Measurements from ENCODE around the gene PIGT. TPM values are rescaled to one million over a fixed set of nuclear protein-coding genes. Genes with fewer than 3 reads are reported as not detected.

Gene PIGT
- total and polyA plus RNA-seq, 2 of the 4 experiments (the other 2 are of a cell fraction): 31.2 to 145 TPM

DNA sequence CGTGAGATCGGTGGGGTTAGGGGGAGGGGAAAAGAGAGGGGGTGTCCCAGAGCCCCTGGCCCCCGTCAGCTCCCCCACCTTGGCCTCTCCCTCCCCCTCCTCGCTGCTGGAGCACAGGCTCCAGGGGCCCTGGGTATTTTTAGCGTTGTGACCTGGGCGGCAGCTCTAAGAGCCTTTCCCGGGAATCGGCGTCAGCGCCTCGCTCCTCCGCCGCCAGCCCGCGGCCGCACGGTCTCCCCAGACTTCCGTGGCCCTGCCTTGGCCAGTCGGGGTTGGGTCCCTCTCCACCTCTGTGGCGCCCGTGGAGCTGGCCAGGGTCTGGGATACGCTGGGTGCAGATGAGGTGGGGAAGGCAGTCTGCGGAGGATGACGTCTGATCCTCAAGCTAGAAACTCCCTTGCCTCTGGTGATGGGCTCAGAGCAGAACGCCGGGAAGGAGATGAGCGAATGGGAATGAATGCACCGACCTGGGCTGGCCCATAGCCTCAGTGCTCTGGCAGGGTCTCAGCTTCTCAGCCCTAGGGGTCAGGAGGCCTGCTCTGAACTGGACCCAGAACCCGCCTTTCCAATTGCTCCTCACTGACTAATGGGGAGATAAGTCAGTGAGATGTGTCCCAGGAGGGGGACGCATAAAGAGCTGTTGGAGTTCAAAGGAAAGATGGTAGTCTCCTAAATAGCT lies 8.7 kb upstream of the PIGT start (continued):
- TF ChIP-seq RCOR1 (IDR thresholded peaks at IDR 0.05; ENCODE audit: insufficient replicate concordance, low read length): no peak

DNA sequence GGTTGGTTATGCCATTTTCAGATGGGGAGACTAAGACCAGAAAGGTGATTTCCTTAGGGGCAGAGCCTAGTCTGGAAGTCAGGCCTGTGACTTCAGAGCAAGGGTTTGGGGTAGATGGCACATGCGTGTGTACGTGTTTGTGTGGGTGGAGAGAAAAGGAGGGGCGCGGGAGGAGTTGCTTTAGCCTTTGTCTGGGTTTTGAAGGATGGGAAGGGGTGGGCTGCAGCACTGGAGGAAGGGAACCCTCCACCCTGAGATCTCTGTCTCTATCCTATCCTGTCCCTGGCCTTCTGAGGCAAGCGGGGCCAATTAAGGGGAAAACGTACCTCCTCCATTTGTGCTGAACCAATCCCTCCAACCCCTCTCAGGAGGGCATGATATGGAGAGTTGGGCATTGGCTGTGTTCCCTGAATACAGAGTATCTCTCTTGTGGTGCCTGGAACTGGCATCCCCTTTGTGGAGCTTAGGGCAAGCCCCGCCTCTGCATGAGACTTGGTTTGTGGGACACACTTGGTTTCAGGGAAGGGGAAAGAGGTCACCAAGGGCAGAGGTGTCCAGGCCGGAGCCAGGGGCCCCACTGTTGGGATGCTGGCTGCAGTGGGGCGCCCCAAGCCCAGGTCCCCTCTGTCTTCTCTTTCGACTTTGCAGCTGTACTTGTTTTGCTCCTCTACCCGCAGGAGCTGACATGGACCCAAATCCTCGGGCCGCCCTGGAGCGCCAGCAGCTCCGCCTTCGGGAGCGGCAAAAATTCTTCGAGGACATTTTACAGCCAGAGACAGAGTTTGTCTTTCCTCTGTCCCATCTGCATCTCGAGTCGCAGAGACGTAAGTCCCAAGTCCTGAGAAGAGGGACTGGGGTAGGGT lies 7.9 kb upstream of the PIGT start, which contains the start of gene DBNDD2:
Gene DBNDD2, plus strand, starts transcription at position 507 of the 863 bp plus-strand sequence. Its CDS starts 179 bp downstream, at position 686.
- Histone ChIP-seq H3K36me3 (ENCODE audit: control insufficient read depth, insufficient read depth, low read length) (no peaks in the 10 kb centered on the region; the same call in 1 of the 2 replicates), H2BK15ac (ENCODE audit: low read depth, low read length) (no peak within 1 kb of the TSS), H3K18ac (ENCODE audit: low read depth, low read length) (no peak within 1 kb of the TSS), H3K4me2 (ENCODE audit: low read depth, low read length) (peak within 1 kb of the TSS; percentile 91), H3K9ac (ENCODE audit: low read depth, low read length) (peak within 1 kb of the TSS; percentile 56; the same call in 1 of the 2 replicates), H3K79me1 (ENCODE audit: low read depth in 1 of 2, low read length in 2 of 2) (peaks cover 0 to 10% of the 10 kb centered on the region in 2 experiments; a peak in 2 of 4 replicates), H2AFZ (replicated peaks; ENCODE audit: low read length, poor library complexity) (peak within 1 kb of the TSS; percentile 92), H3K4me3 (ENCODE audit: insufficient read depth, low read depth, low read length) (peak within 1 kb of the TSS; percentile 63), H4K5ac (ENCODE audit: low read depth, low read length) (no peak within 1 kb of the TSS), H2BK5ac (ENCODE audit: low read depth, low read length, poor library complexity, severe bottlenecking) (no peak within 1 kb of the TSS), H3K56ac (ENCODE audit: extremely low read depth, insufficient read depth, low read length) (no peak within 1 kb of the TSS), H3K9me3 (ENCODE audit: control insufficient read depth, insufficient read depth, low read length) (no peaks in the 10 kb centered on the region), H3K9me1 (ENCODE audit: insufficient read depth, low read length) (no peaks in the 10 kb centered on the region), H2BK20ac (ENCODE audit: low read depth, low read length) (no peak within 1 kb of the TSS), H4K91ac (ENCODE audit: insufficient read depth, low read depth, low read length) (no peak within 1 kb of the TSS), H3K27ac (ENCODE audit: insufficient read depth, low read length) (no peak within 1 kb of the TSS; the same call in 1 of the 2 replicates), H3K27me3 (ENCODE audit: control insufficient read depth, insufficient read depth, low read length) (no peaks in the 10 kb centered on the region), H3K4me1 (ENCODE audit: control insufficient read depth, insufficient read depth, low read length) (peaks cover 4% of the 10 kb centered on the region; the same call in 1 of the 2 replicates), H3K23ac (ENCODE audit: low read depth, low read length) (peak within 1 kb of the TSS; percentile 46), H3K14ac (replicated peaks; ENCODE audit: low read depth, low read length) (0 out of 2 replicates have a peak within 1 kb of the TSS, but pooled peaks have one; percentile 21), H2AK9ac (replicated peaks; ENCODE audit: low read depth, low read length, poor library complexity) (peak within 1 kb of the TSS; percentile 3), H4K8ac (ENCODE audit: low read depth in 2 of 2, low read length in 2 of 2) (peak within 1 kb of the TSS in 1 of 2 experiments; percentile 48; a peak in 1 of 4 replicates), H2BK120ac (ENCODE audit: low read depth, low read length) (no peak within 1 kb of the TSS), H2AK5ac (ENCODE audit: low read depth, low read length) (no peak within 1 kb of the TSS), H4K20me1 (ENCODE audit: insufficient read depth, low read length) (no peaks in the 10 kb centered on the region), H3K4ac (ENCODE audit: low read depth, low read length) (peak within 1 kb of the TSS; percentile 62; the same call in 1 of the 2 replicates)
- ChIA-PET POLR2A (ENCODE audit: unreplicated experiment) (no interaction called here), CTCF (no interaction called here)
- DNase-seq (no peak), ATAC-seq (ENCODE audit: low read depth) (no peak)
- TF ChIP-seq BHLHE40 (IDR thresholded peaks at IDR 0.05; ENCODE audit: low read depth, low read length): no peak
- TF ChIP-seq, protein P1, sequence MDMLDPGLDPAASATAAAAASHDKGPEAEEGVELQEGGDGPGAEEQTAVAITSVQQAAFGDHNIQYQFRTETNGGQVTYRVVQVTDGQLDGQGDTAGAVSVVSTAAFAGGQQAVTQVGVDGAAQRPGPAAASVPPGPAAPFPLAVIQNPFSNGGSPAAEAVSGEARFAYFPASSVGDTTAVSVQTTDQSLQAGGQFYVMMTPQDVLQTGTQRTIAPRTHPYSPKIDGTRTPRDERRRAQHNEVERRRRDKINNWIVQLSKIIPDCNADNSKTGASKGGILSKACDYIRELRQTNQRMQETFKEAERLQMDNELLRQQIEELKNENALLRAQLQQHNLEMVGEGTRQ (IDR thresholded peaks at IDR 0.05; ENCODE audit: low read depth, low read length): no peak
- no peak for TF ChIP-seq RCOR1 (IDR thresholded peaks at IDR 0.05; ENCODE audit: insufficient replicate concordance, low read length)
- TF ChIP-seq CEBPB (IDR thresholded peaks at IDR 0.05; ENCODE audit: low read depth, low read length): no peak
- no peak for TF ChIP-seq NFE2L2 (IDR thresholded peaks at IDR 0.05; ENCODE audit: low read depth, low read length)
- TF ChIP-seq POLR2A (IDR thresholded peaks at IDR 0.05; ENCODE audit: low read depth, low read length): no peak
- dilution Hi-C loops (cut with HindIII; ENCODE audit: low sequenced_read_pairs, unreplicated experiment) (no loop called here), in situ Hi-C loops (cut with MboI; ENCODE audit: low sequenced_read_pairs) (no loop called here), intact Hi-C loops (cut with micrococcal nuclease) (no loop called here)
- BruUV-seq (replicated peaks): no TSS peak
- WGBS, 2 experiments (ENCODE audit: extremely low coverage in 2 of 2, insufficient read length in 1 of 2): 95% methylated on average over 11 of the region's 21 CpGs; no CpG with 5 or more reads in 1 of the 2 experiments

Data from IMR-90 (cell line).